ENCODE data around the gene FBXO31. TPM values are rescaled to one million over a fixed set of nuclear protein-coding genes. Genes with fewer than 3 reads are reported as not detected.
"Not testable (repeated sequence)": the region's sequence is repeated elsewhere in the genome, so short reads cannot be mapped to it uniquely, and the experiment has no call there.

FBXO31 gene
- total RNA-seq, 2 donors from 2014 or later: 57.9 to 161 TPM

DNA sequence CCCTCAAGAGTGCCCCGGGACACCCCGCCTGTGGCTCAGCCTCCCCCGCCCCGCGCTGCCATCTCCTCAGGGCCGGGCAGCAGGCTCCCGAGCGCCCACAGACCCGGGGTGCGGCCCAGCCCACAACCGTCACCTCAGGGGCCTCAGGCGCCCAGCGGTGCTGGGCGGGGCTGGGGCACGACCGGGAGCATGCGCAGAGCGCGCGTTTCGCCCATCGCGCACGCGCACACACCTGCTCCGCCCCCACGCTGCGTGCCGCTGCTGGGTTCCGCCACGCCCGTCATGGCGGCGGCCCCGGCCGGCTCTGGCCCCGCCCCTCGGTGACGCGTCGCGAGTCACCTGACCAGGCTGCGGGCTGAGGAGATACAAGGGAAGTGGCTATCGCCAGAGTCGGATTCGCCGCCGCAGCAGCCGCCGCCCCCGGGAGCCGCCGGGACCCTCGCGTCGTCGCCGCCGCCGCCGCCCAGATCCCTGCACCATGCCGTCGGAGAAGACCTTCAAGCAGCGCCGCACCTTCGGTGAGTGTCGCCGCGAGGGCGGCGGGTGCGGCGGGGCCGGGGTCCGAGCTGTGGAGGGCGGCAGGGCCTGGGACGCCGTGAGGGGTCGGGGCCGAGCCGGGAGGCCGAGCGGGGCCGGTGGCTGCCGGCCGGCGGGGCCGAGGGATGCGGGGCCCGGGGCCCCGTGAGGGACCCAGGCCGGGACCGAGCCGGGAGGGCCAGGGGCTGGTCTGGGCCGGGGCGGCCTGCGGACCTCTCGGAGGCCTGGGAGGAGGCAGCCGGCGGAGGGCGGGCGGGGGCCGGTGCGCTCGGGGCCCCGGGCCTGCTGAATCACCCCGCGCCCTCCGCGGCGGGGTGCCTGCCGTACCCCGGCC lies 8.6 kb upstream of the FBXO31 start, which contains the start of gene MAP1LC3B:
MAP1LC3B (plus strand) TSS at position 387 of the 871 bp plus-strand sequence; CDS start at position 479, 92 bp downstream.
- peak; percentile 76 for ATAC-seq (ENCODE audit: insufficient number of reproducible peaks, low FRiP score, low read depth)

DNA sequence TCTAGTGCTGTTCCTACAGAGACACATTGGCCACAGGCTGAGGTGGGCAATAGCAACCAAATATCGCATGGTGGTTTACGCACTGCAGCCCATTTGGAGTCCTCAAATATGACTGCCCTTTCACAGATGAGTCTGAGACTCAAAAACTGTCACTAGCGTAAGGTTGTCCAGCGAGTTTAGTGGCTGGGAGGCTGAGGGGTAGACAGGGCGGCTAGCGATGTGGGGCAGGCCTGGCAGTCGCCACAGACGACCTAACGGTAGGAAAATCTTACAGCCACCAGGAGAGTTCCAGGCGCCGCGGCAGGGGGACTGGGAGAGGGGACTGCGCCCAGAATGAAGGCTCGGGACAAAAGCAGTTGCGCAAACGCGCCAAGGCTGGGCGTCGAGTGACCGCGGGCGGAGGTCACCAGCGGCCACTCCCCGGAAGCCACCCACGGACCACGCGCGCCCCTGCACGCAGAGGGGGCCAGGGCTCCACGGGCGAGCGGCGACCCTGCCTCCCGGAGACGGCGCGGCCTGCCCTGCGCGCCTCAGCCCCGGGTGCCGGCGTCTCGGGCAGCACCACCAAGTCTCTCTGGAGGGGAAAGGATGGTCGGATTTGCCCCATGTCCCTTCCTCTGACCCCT lies 7.9 kb upstream of the FBXO31 start:
- ATAC-seq (ENCODE audit: insufficient number of reproducible peaks, low FRiP score, low read depth): peak; percentile 4
- no peak for DNase-seq (ENCODE audit: low spot score)

More for the DNA sequence above, 8.6 kb upstream of the FBXO31 start, which contains the start of gene MAP1LC3B:
- peak within 1 kb of the TSS; percentile 97 to 98 for H3K27ac ChIP-seq
- peaks cover 26 to 39% of the 10 kb centered on the region in 2 donors for H3K4me1 ChIP-seq (ENCODE audit: control insufficient read depth in 1 of 2, low read depth in 2 of 2)
- no peaks in the 10 kb centered on the region for H3K27me3 ChIP-seq (replicated peaks; ENCODE audit: insufficient read depth)
- peak; percentile 77 for DNase-seq (ENCODE audit: low spot score)
- peak within 1 kb of the TSS; percentile 91 for H3K4me3 ChIP-seq
- H3K9me3 ChIP-seq: no peaks in the 10 kb centered on the region
- TF ChIP-seq, protein P1, sequence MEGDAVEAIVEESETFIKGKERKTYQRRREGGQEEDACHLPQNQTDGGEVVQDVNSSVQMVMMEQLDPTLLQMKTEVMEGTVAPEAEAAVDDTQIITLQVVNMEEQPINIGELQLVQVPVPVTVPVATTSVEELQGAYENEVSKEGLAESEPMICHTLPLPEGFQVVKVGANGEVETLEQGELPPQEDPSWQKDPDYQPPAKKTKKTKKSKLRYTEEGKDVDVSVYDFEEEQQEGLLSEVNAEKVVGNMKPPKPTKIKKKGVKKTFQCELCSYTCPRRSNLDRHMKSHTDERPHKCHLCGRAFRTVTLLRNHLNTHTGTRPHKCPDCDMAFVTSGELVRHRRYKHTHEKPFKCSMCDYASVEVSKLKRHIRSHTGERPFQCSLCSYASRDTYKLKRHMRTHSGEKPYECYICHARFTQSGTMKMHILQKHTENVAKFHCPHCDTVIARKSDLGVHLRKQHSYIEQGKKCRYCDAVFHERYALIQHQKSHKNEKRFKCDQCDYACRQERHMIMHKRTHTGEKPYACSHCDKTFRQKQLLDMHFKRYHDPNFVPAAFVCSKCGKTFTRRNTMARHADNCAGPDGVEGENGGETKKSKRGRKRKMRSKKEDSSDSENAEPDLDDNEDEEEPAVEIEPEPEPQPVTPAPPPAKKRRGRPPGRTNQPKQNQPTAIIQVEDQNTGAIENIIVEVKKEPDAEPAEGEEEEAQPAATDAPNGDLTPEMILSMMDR (IDR thresholded peaks at IDR 0.05): no peak
- H3K36me3 ChIP-seq: no peaks in the 10 kb centered on the region

DNA sequence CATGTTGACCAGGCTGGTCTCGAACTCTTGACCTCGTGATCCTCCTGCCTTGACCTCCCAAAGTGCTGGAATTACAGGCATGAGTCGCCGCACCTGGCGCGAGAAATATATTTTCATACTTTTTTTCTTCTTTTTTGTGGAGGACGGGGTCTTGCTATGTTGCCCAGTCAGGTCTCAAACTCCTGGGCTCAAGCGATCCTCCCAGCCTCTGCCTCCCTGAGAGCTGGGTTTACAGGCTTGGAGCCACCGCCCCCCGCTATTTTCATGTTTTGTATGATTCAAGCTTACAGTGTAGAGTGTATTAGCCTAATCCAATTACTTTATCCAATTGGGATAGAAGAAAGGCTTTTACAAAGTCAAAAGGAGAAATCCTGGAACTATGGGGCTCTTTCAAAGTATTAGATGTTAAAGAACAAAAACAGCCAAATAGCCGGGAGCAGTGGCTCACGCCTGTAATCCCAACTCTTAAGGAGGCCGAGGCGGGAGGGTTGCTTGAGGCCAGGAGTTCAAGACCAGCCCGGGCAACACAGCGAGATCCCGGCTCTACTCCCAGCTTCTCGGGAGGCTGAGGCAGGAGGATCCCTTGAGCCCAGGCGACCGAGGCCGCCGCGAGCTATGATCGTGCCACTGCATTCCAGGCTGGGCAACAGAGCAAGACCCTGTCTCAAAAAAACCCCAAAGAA lies 7.2 kb upstream of the FBXO31 start:
- Histone ChIP-seq H3K4me1 (ENCODE audit: control insufficient read depth in 1 of 2, low read depth in 2 of 2) (peaks cover 26 to 41% of the 10 kb centered on the region in 2 donors), H3K9me3 (no peaks in the 10 kb centered on the region), H3K27ac (peak overlapping the region; percentile 97 to 98), H3K27me3 (replicated peaks; ENCODE audit: insufficient read depth) (no peaks in the 10 kb centered on the region), H3K4me3 (peak overlapping the region; percentile 91), H3K36me3 (no peaks in the 10 kb centered on the region)
- DNase-seq (ENCODE audit: low spot score) (no peak), ATAC-seq (ENCODE audit: insufficient number of reproducible peaks, low FRiP score, low read depth) (no peak)
- TF ChIP-seq, protein P1 (IDR thresholded peaks at IDR 0.05): no peak

More for the DNA sequence above, 7.9 kb upstream of the FBXO31 start:
- Histone ChIP-seq H3K4me1 (ENCODE audit: control insufficient read depth in 1 of 2, low read depth in 2 of 2) (peaks cover 26 to 41% of the 10 kb centered on the region in 2 donors), H3K36me3 (no peaks in the 10 kb centered on the region), H3K27ac (peak overlapping the region; percentile 97 to 98), H3K9me3 (no peaks in the 10 kb centered on the region), H3K4me3 (peak overlapping the region; percentile 91), H3K27me3 (replicated peaks; ENCODE audit: insufficient read depth) (no peaks in the 10 kb centered on the region)
- TF ChIP-seq, protein P1 (IDR thresholded peaks at IDR 0.05): no peak

DNA sequence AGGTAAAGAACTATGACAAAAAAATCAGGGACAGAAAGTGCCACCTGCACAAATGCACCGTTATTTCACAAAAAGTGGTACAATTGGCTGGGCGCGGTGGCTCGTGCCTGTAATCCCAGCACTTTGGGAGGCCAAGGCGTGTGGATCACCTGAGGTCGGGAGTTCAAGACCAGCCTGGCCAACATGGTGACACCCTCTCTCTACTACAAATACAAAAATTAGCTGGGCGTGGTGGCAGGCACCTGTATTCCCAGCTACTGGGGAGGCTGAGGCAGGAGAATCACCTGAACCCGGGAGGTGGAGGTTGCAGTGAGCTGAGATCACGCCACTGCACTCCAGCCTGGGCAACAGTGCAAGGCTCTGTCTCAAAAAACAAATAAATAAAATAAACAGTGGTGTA lies 6.3 kb upstream of the FBXO31 start:
- not testable (repeated sequence) for H3K36me3 ChIP-seq; H3K9me3 ChIP-seq; H3K27me3 ChIP-seq (replicated peaks; ENCODE audit: insufficient read depth); H3K27ac ChIP-seq; H3K4me3 ChIP-seq; ATAC-seq (ENCODE audit: insufficient number of reproducible peaks, low FRiP score, low read depth); DNase-seq (ENCODE audit: low spot score)
- H3K4me1 ChIP-seq (ENCODE audit: control insufficient read depth in 1 of 2, low read depth in 2 of 2): peaks cover 21 to 37% of the 10 kb centered on the region in 2 donors

DNA sequence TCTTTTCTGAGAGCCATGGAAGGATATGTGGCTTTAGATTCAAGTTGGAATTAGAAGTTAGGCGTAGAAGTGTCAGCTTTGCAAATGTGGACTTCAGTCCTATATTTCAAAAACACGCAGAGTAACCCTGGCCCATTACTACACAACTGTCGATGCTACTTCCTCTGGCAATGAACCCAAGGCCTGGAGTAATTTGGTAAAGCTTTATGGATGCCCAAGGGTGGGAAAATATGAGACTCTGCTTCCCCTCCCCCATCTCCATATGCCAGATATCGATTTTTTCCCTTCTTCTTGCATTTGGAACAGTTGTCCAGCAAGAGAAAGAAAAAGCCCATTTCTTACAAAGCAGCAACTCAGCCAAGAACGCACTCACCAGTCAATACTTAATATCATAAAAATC lies 5.7 kb upstream of the FBXO31 start:
- DNase-seq (ENCODE audit: low spot score) (no peak), ATAC-seq (ENCODE audit: insufficient number of reproducible peaks, low FRiP score, low read depth) (no peak)
- Histone ChIP-seq H3K27ac (peak overlapping the region; percentile 43 to 84), H3K4me1 (ENCODE audit: control insufficient read depth in 1 of 2, low read depth in 2 of 2) (peaks cover 15 to 36% of the 10 kb centered on the region in 2 donors), H3K27me3 (replicated peaks; ENCODE audit: insufficient read depth) (no peaks in the 10 kb centered on the region), H3K4me3 (no peak overlapping the region), H3K9me3 (no peaks in the 10 kb centered on the region), H3K36me3 (no peaks in the 10 kb centered on the region)
- TF ChIP-seq, protein P1 (IDR thresholded peaks at IDR 0.05): no peak

Data from thoracic aorta (tissue), 2 donors.